GM12878 (cell line): ENCODE measurements around the gene ANKS1A. TPM values are rescaled to one million over a fixed set of nuclear protein-coding genes. Genes with fewer than 3 reads are reported as not detected.

Experiments
- ATAC-seq: fragments of 200-7000 bp; cut with Tn5 transposase; 3 replicates; pipeline ENCODE4 v1.9.1; 2020; ENCODE audit warnings: mild to moderate bottlenecking, moderate library complexity
- BruUV-seq: library from RNA; stranded (reverse); fragments of 400-500 nt; replicated peaks from 2 replicates; lab custom pipeline; 2021; lab: Mats Ljungman, UMichigan
- CTCF ChIA-PET: fragments of 300-600 bp; sonication (Branson Sonifier 250); formaldehyde crosslinking; extraction: SDS; loops from one replicate; lab custom pipeline; 2021; ENCODE audit warnings: inconsistent platforms; lab: Yijun Ruan, JAX
- POLR2A ChIA-PET: fragments of 350-600 bp; formaldehyde crosslinking; extraction: SDS; loops from one replicate; lab custom pipeline; 2021; ENCODE audit warnings: inconsistent platforms; lab: Charles Lee
- RAD21 ChIA-PET: fragments of 300-600 bp; sonication (Branson Sonifier 250); formaldehyde crosslinking; loops from one replicate; lab custom pipeline; 2023; ENCODE audit warnings: antibody characterized with exemption; ENCODE audit not compliant: unreplicated experiment; lab: Charles Lee
- SMC1A ChIA-PET: fragments of 300-600 bp; sonication (Branson Sonifier 250); formaldehyde crosslinking; loops from one replicate; lab custom pipeline; 2023; ENCODE audit not compliant: unreplicated experiment, uncharacterized antibody; lab: Charles Lee
- DNase-seq: peaks from one replicate; pipeline ENCODE4 v3.0.0-alpha.2; 2011; ENCODE audit warnings: low read depth, low spot score
- FAIRE-seq: peaks from 3 replicates; lab custom pipeline; 2011; peaks lifted over from hg19 to GRCh38; lab: Jason Lieb, UNC
- H2AFZ ChIP-seq: 2 replicates; pipeline ENCODE4 v1.6.0; 2011; ENCODE audit warnings: low read depth, low read length, control low read depth; ENCODE audit not compliant: control insufficient read depth
- H3K27ac ChIP-seq: 2 replicates; pipeline ENCODE4 v1.5.1; 2011; ENCODE audit warnings: control low read depth; ENCODE audit not compliant: control insufficient read depth, insufficient read depth
- H3K27me3 ChIP-seq, 2 experiments: replicated peaks in 1 of 2; 2 replicates each; pipeline versions ENCODE4 v1.6.0 to v1.6.1; 2011; ENCODE audit warnings: low read length in 1 of 2; ENCODE audit not compliant: control insufficient read depth in 2 of 2, insufficient read depth in 2 of 2
- H3K36me3 ChIP-seq, 2 experiments: 2 replicates each; pipeline ENCODE4 v1.5.1; 2011; ENCODE audit warnings: low read length in 1 of 2; ENCODE audit not compliant: control insufficient read depth in 2 of 2, insufficient read depth in 2 of 2
- H3K4me1 ChIP-seq: 2 replicates; pipeline ENCODE4 v1.6.1; 2011; ENCODE audit warnings: mild to moderate bottlenecking, low read length, moderate library complexity, mixed read lengths; ENCODE audit not compliant: control insufficient read depth, insufficient read depth
- H3K4me2 ChIP-seq: 2 replicates; pipeline ENCODE4 v1.6.0; 2011; ENCODE audit warnings: control low read depth; ENCODE audit not compliant: control insufficient read depth, insufficient read depth
- H3K4me3 ChIP-seq: fragments of 200-600 bp; sonication (generic); 2 replicates; pipeline ENCODE4 v1.5.1; 2016
- H3K79me2 ChIP-seq: 2 replicates; pipeline ENCODE4 v1.6.0; 2011; ENCODE audit warnings: low read length; ENCODE audit not compliant: control insufficient read depth, insufficient read depth
- H3K9ac ChIP-seq: 2 replicates; pipeline ENCODE4 v1.8.0; 2011; ENCODE audit warnings: low read length, control low read depth, mixed read lengths; ENCODE audit not compliant: control insufficient read depth, insufficient read depth
- H3K9me3 ChIP-seq: replicated peaks from 3 replicates; pipeline ENCODE4 v1.5.1; 2011; ENCODE audit warnings: mild to moderate bottlenecking, low read length; ENCODE audit not compliant: control insufficient read depth, insufficient read depth
- H4K20me1 ChIP-seq: 2 replicates; pipeline ENCODE4 v1.6.0; 2011; ENCODE audit not compliant: control insufficient read depth, insufficient read depth
- ASH2L ChIP-seq: fragments of 300-600, 200-600 bp; sonication (generic); IDR thresholded peaks from 2 replicates; pipeline ENCODE4 v1.6.1; 2017; ENCODE audit warnings: low read depth, mild to moderate bottlenecking, borderline replicate concordance
- BMI1 ChIP-seq: fragments of 450-650 bp; IDR thresholded peaks from 2 replicates; pipeline ENCODE4 v1.6.1; 2016; ENCODE audit warnings: mild to moderate bottlenecking, moderate library complexity, borderline replicate concordance
- HDGF ChIP-seq: fragments of 450-650 bp; IDR thresholded peaks from 2 replicates; pipeline ENCODE4 v1.6.1; 2016; ENCODE audit warnings: antibody characterized with exemption
- JUNB ChIP-seq: IDR thresholded peaks from 2 replicates; pipeline ENCODE4 v1.6.1; 2016; ENCODE audit warnings: antibody characterized with exemption, mild to moderate bottlenecking
- MEF2B ChIP-seq: fragments of 450-650 bp; IDR thresholded peaks from 2 replicates; pipeline ENCODE4 v1.6.1; 2018; ENCODE audit warnings: mild to moderate bottlenecking, moderate library complexity; ENCODE audit not compliant: partially characterized antibody, poor library complexity, severe bottlenecking
- MYC ChIP-seq: IDR thresholded peaks from 2 replicates; pipeline ENCODE4 v1.6.1; 2011; ENCODE audit warnings: mild to moderate bottlenecking, low read length, moderate library complexity, inconsistent platforms; ENCODE audit not compliant: insufficient read depth, insufficient replicate concordance, insufficient read length, severe bottlenecking
- NFXL1 ChIP-seq: fragments of 450-650 bp; IDR thresholded peaks from 2 replicates; pipeline ENCODE4 v1.6.1; 2017; ENCODE audit warnings: antibody characterized with exemption, mild to moderate bottlenecking, borderline replicate concordance
- NFYA ChIP-seq: IDR thresholded peaks from 2 replicates; pipeline ENCODE4 v1.6.1; 2011; ENCODE audit warnings: low read depth, mild to moderate bottlenecking, low read length, improper control_type of control experiment, borderline replicate concordance
- NRF1 ChIP-seq: conservative IDR thresholded peaks from 2 replicates; pipeline ENCODE4 v1.6.1; 2011; ENCODE audit warnings: mild to moderate bottlenecking, low read depth, low read length, improper control_type of control experiment
- PAX8 ChIP-seq: fragments of 450-650 bp; IDR thresholded peaks from 2 replicates; pipeline ENCODE4 v1.6.1; 2017; ENCODE audit warnings: mild to moderate bottlenecking, moderate library complexity
- RFX5 ChIP-seq: IDR thresholded peaks from 2 replicates; pipeline ENCODE4 v1.6.1; 2011; ENCODE audit warnings: low read depth, low read length, improper control_type of control experiment
- SREBF2 ChIP-seq: IDR thresholded peaks from 2 replicates; pipeline ENCODE4 v1.6.1; 2012; ENCODE audit warnings: mild to moderate bottlenecking, low read length
- SUPT20H ChIP-seq: IDR thresholded peaks from 2 replicates; pipeline ENCODE4 v1.6.1; 2011; ENCODE audit warnings: low read depth, mild to moderate bottlenecking, low read length, moderate library complexity, borderline replicate concordance; ENCODE audit not compliant: control insufficient read depth
- WGBS: methylation state at CpG from one replicate; pipeline ENCODE4 v1.1.6; 2016; ENCODE audit warnings: low lambda C conversion rate; ENCODE audit not compliant: insufficient replicate concordance, insufficient coverage; ENCODE audit errors: missing lambda C conversion rate; 5-methylcytosine and 5-hydroxymethylcytosine counted together
- in situ Hi-C: fragments of 300-500 bp; cut with MboI; formaldehyde crosslinking; loops from 9 replicates; pipeline ENCODE4 v1.14.3; 2018; ENCODE audit warnings: mixed read lengths
- intact Hi-C: fragments of 100-400 bp; cut with micrococcal nuclease; formaldehyde crosslinking; loops from one replicate; pipeline ENCODE4 v1.14.2; 2022; ENCODE audit not compliant: unreplicated experiment
- polyA plus RNA-seq, 11 experiments: library from polyadenylated mRNA; depleted of rRNA in 4 of 11; unstranded in 6 of 11; stranded (reverse) in 5 of 11; fragments of >200 nt; fragmentation: Nextera tagmentation in 4 of 11; fragmentation: Illumina TruSeq in 1 of 11; extraction: Ambion mirVana in 4 of 11; extraction: Trizol in 1 of 11; gene quantifications; 1 replicate in 1 of 11; 2 replicates in 10 of 11; pipeline versions ENCODE4 v1.2.1 to v1.2.3, GENCODE V29; 2011 to 2016; ENCODE audit warnings: inconsistent platforms in 2 of 11, missing spikeins in 2 of 11, low read depth in 1 of 11
- total RNA-seq, 4 experiments: library from RNA; depleted of rRNA in 3 of 4; stranded (reverse); fragments of >200 nt in 3 of 4; fragmentation: Illumina TruSeq in 1 of 4; extraction: Trizol in 1 of 4; gene quantifications; 2 replicates each; pipeline versions ENCODE4 v1.2.1 to v1.2.3, GENCODE V29; 2013 to 2021
- TF ChIP-seq, protein P1 (sequence below): fragments of 450-650 bp; IDR thresholded peaks from 2 replicates; pipeline ENCODE4 v1.6.1; 2016; ENCODE audit warnings: mild to moderate bottlenecking

ANKS1A gene
- total and polyA plus RNA-seq, 10 of the 15 experiments (the other 5 are each of a cell fraction or from before 2014, with no cell fraction given), result 0.60 to 7.0 (median 3.0) TPM

DNA sequence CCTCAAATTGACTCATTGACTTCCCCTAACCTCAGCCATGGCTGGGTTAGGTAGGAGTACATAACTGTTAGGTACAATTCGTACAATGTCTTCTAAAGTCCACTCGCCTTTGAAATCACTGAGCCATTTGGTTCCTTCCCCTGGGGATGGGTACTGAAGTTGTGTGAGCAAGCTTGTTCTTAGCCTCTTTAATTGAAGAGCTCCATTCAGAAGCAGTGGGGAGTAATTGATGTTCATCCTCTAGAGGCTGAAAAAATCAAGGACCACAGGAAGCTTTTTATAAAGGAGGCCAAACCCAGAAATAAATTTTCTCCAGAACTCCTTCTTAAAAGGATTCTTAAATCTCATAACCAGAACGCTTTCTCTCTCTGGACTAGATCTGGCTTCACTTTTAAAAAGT is 60.6 kb downstream of the ANKS1A start:
- BruUV-seq, result no TSS peak
- Histone ChIP-seq H3K9me3 (no peaks in the 10 kb centered on the region), H3K27me3 (no peaks in the 10 kb centered on the region), H4K20me1 (no peaks in the 10 kb centered on the region), H3K36me3 (no peaks in the 10 kb centered on the region), H3K79me2 (no peaks in the 10 kb centered on the region), H3K4me2 (no peak overlapping the region), H2AFZ (no peak overlapping the region), H3K4me3 (no peak overlapping the region), H3K27ac (no peak overlapping the region), H3K4me1 (no peaks in the 10 kb centered on the region), H3K9ac (no peak overlapping the region)
- WGBS, result 72% methylated on average over 3 of the region's 3 CpGs
- TF ChIP-seq MEF2B (no peak), NRF1 (no peak), NFXL1 (no peak), RFX5 (no peak), SREBF2 (no peak), BMI1 (no peak), MYC (no peak), HDGF (no peak), JUNB (no peak), NFYA (no peak), PAX8 (no peak), SUPT20H (no peak), ASH2L (no peak)
- TF ChIP-seq, protein P1, sequence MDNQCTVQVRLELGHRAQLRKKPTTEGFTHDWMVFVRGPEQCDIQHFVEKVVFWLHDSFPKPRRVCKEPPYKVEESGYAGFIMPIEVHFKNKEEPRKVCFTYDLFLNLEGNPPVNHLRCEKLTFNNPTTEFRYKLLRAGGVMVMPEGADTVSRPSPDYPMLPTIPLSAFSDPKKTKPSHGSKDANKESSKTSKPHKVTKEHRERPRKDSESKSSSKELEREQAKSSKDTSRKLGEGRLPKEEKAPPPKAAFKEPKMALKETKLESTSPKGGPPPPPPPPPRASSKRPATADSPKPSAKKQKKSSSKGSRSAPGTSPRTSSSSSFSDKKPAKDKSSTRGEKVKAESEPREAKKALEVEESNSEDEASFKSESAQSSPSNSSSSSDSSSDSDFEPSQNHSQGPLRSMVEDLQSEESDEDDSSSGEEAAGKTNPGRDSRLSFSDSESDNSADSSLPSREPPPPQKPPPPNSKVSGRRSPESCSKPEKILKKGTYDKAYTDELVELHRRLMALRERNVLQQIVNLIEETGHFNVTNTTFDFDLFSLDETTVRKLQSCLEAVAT, result no peak
- intact Hi-C loops (no loop called here), in situ Hi-C loops (no loop called here)
- SMC1A ChIA-PET, result interaction anchor here (0.7 to 1.6 kb wide), 5 partner anchors 12 to 200 kb away, joined by 3 to 7 read pairs (median 3); no protein-coding TSS in a partner anchor
- POLR2A ChIA-PET, result no interaction called here
- DNase-seq, result no peak
- ATAC-seq, result no peak
- RAD21 ChIA-PET, result no interaction called here
- no peak for FAIRE-seq
- CTCF ChIA-PET, result interaction anchor here (1.0 to 1.9 kb wide), 3 partner anchors 23 to 37 kb away, joined by 5 to 7 read pairs (median 7); no protein-coding TSS in a partner anchor
